Measurements from ENCODE around the gene HHIP.

Gene HHIP

DNA sequence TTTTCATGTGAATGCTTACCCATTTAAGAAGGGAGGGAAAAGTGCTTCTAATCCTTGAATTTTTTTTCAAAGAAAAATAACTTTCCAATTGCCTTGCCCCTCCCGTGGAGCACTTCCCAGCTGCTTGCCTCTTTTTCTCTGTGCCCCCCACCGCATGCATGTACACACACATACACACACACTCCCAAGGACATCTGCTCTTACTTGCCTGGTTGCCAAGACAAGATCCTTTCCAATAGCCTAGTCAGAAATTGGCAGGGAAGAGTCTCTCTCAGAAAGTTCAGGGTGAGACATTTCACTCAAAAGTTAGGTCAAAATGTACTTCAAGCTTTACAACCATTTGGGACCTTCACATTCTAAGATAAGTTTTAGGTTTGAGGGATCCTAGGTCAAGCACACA is 10.9 kb downstream of the HHIP start:
- Histone ChIP-seq H3K9ac (ENCODE audit: low read length) (no peak overlapping the region), H3K27me3 (ENCODE audit: control insufficient read depth, insufficient read depth, low read length) (no peaks in the 10 kb centered on the region), H3K36me3 (ENCODE audit: control insufficient read depth, insufficient read depth, low read length) (no peaks in the 10 kb centered on the region), H3K4me3 (ENCODE audit: low read depth, low read length) (no peak overlapping the region), H3K4me1 (ENCODE audit: control insufficient read depth, insufficient read depth, low read length) (no peaks in the 10 kb centered on the region), H3K9me3 (ENCODE audit: control insufficient read depth, insufficient read depth, low read depth, low read length) (no peaks in the 10 kb centered on the region), H3K27ac (ENCODE audit: low read depth, low read length) (no peak overlapping the region)

DNA sequence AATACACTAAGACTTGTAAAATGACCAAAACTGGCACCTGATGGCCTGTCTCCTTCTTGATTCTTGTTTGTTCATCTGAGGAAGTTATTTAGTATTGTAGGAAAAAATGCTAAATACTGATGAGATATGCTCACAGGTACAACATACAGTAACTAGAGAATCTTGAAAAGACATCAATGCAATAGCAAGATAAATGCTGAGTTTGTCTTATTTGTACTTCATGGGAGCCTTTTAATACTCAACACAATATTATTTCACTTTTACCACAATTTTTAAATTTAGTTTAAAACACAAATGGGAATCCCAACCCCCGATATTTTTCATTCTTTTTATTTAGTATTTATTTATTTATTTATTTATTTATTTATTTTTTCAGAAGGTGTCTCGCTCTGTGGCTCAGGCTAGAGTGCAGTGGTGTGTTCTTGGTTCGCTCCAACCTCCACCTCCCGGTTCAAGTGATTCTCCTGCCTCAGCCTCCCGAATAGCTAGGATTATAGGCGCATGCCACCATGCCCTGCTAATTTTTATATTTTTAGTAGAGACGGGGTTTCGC is 12.1 kb downstream of the HHIP start:
- Histone ChIP-seq H3K9me3 (ENCODE audit: control insufficient read depth, insufficient read depth, low read depth, low read length) (no peaks in the 10 kb centered on the region), H3K27ac (ENCODE audit: low read depth, low read length) (no peak overlapping the region), H3K4me1 (ENCODE audit: control insufficient read depth, insufficient read depth, low read length) (no peaks in the 10 kb centered on the region), H3K27me3 (ENCODE audit: control insufficient read depth, insufficient read depth, low read length) (no peaks in the 10 kb centered on the region), H3K36me3 (ENCODE audit: control insufficient read depth, insufficient read depth, low read length) (no peaks in the 10 kb centered on the region), H3K4me3 (ENCODE audit: low read depth, low read length) (no peak overlapping the region), H3K9ac (ENCODE audit: low read length) (no peak overlapping the region)

DNA sequence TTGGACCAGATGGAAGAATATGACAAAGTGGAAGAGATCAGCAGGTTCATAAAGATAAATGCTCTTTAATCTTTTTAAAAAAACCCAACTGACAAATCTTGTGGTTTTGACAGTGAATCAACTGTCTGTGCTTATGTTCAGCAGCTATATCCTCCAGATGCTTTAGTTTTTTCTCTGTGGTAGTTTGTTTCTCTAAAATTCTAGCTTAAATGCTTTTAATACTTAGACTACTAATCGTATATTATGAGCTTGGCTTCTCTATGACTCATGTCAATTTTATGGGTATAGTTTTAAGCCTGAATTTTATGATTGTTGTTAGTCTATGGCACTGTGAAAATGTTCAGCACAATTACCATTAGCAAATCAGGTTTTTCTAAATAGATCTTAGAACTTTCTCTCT is 12.9 kb downstream of the HHIP start:
- Histone ChIP-seq H3K27ac (ENCODE audit: low read depth, low read length) (no peak overlapping the region), H3K4me3 (ENCODE audit: low read depth, low read length) (no peak overlapping the region), H3K4me1 (ENCODE audit: control insufficient read depth, insufficient read depth, low read length) (no peaks in the 10 kb centered on the region), H3K36me3 (ENCODE audit: control insufficient read depth, insufficient read depth, low read length) (no peaks in the 10 kb centered on the region), H3K9ac (ENCODE audit: low read length) (no peak overlapping the region), H3K9me3 (ENCODE audit: control insufficient read depth, insufficient read depth, low read depth, low read length) (no peaks in the 10 kb centered on the region), H3K27me3 (ENCODE audit: control insufficient read depth, insufficient read depth, low read length) (no peaks in the 10 kb centered on the region)

GRCh38 chr4:144659447-144659846 is 13.5 kb downstream of the HHIP start:
- H3K9ac ChIP-seq (ENCODE audit: low read length): no peak overlapping the region
- H3K4me3 ChIP-seq (ENCODE audit: low read depth, low read length): no peak overlapping the region
- H3K9me3 ChIP-seq (ENCODE audit: control insufficient read depth, insufficient read depth, low read depth, low read length): no peaks in the 10 kb centered on the region
- no peaks in the 10 kb centered on the region for H3K27me3 ChIP-seq (ENCODE audit: control insufficient read depth, insufficient read depth, low read length)
- H3K4me1 ChIP-seq (ENCODE audit: control insufficient read depth, insufficient read depth, low read length): no peaks in the 10 kb centered on the region
- no peaks in the 10 kb centered on the region for H3K36me3 ChIP-seq (ENCODE audit: control insufficient read depth, insufficient read depth, low read length)
- no peak overlapping the region for H3K27ac ChIP-seq (ENCODE audit: low read depth, low read length)

GRCh38 chr4:144663834-144664475 is 18.0 kb downstream of the HHIP start:
- Histone ChIP-seq H3K9ac (ENCODE audit: low read length) (no peak overlapping the region), H3K27ac (ENCODE audit: low read depth, low read length) (no peak overlapping the region), H3K27me3 (ENCODE audit: control insufficient read depth, insufficient read depth, low read length) (no peaks in the 10 kb centered on the region), H3K36me3 (ENCODE audit: control insufficient read depth, insufficient read depth, low read length) (no peaks in the 10 kb centered on the region), H3K9me3 (ENCODE audit: control insufficient read depth, insufficient read depth, low read depth, low read length) (no peaks in the 10 kb centered on the region), H3K4me1 (ENCODE audit: control insufficient read depth, insufficient read depth, low read length) (peaks cover 2% of the 10 kb centered on the region; the same call in 1 of the 2 replicates), H3K4me3 (ENCODE audit: low read depth, low read length) (no peak overlapping the region)

DNA sequence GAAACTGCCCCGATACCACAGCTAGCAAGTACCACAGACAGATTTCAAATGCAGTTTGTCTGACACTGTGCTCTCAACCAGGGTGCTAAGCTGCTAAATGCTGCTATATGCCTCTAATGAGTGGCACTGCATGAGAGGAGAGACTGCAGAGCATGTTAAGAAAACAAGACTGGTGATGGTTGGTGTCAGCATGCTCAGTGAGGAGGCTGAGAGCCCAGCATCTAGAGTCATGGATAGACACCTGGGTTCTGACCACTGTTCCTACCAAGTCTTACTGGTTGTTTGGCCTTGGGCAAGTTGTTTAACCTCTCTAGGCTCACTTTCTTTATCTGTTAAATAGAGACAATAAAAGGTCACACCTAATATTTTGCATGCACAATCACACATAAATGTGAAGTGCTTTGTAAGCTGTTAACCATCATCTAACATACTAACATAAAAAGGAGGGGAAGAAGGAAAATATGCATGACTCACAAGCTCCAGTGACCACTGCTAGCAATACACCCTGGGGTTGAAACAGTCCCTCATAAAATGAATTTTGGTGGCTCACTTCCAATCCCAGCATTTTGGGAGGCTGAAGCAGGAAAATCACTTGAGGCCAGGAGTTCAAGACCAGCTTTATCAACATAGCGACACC is 20.7 kb downstream of the HHIP start:
- Histone ChIP-seq H3K9ac (ENCODE audit: low read length) (no peak overlapping the region), H3K27me3 (ENCODE audit: control insufficient read depth, insufficient read depth, low read length) (no peaks in the 10 kb centered on the region), H3K4me1 (ENCODE audit: control insufficient read depth, insufficient read depth, low read length) (peaks cover 2% of the 10 kb centered on the region; the same call in 1 of the 2 replicates), H3K36me3 (ENCODE audit: control insufficient read depth, insufficient read depth, low read length) (no peaks in the 10 kb centered on the region), H3K9me3 (ENCODE audit: control insufficient read depth, insufficient read depth, low read depth, low read length) (no peaks in the 10 kb centered on the region), H3K27ac (ENCODE audit: low read depth, low read length) (no peak overlapping the region), H3K4me3 (ENCODE audit: low read depth, low read length) (no peak overlapping the region)

GRCh38 chr4:144667500-144667899 is 21.5 kb downstream of the HHIP start:
- Histone ChIP-seq H3K9ac (ENCODE audit: low read length) (no peak overlapping the region), H3K36me3 (ENCODE audit: control insufficient read depth, insufficient read depth, low read length) (no peaks in the 10 kb centered on the region), H3K27me3 (ENCODE audit: control insufficient read depth, insufficient read depth, low read length) (no peaks in the 10 kb centered on the region), H3K4me1 (ENCODE audit: control insufficient read depth, insufficient read depth, low read length) (peaks cover 2% of the 10 kb centered on the region; the same call in 1 of the 2 replicates), H3K27ac (ENCODE audit: low read depth, low read length) (no peak overlapping the region), H3K4me3 (ENCODE audit: low read depth, low read length) (no peak overlapping the region), H3K9me3 (ENCODE audit: control insufficient read depth, insufficient read depth, low read depth, low read length) (no peaks in the 10 kb centered on the region)

DNA sequence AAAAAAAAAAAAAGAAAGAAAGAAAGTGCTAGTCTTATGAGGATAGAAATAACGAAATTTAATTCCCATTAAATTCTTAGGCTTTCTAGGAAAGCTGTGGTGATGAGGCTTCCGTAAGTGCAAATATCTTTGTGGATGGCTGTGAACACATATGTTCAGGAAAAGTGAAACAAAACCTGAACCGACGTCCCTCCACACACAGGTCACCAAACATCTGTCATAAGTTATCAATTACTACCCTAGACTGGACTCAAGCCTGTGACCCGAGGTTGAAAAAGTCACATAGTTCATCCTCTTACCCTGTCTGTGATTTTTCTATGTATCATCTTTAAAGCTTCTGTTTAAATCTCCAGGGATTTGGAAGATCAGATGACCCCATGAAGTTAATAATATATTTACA is 24.8 kb downstream of the HHIP start:
- no peaks in the 10 kb centered on the region for H3K27me3 ChIP-seq (ENCODE audit: control insufficient read depth, insufficient read depth, low read length)
- H3K4me1 ChIP-seq (ENCODE audit: control insufficient read depth, insufficient read depth, low read length): peaks cover 11% of the 10 kb centered on the region
- H3K27ac ChIP-seq (ENCODE audit: low read depth, low read length): no peak overlapping the region
- no peaks in the 10 kb centered on the region for H3K9me3 ChIP-seq (ENCODE audit: control insufficient read depth, insufficient read depth, low read depth, low read length)
- H3K36me3 ChIP-seq (ENCODE audit: control insufficient read depth, insufficient read depth, low read length): no peaks in the 10 kb centered on the region
- no peak overlapping the region for H3K9ac ChIP-seq (ENCODE audit: low read length)
- no peak overlapping the region for H3K4me3 ChIP-seq (ENCODE audit: low read depth, low read length)

DNA sequence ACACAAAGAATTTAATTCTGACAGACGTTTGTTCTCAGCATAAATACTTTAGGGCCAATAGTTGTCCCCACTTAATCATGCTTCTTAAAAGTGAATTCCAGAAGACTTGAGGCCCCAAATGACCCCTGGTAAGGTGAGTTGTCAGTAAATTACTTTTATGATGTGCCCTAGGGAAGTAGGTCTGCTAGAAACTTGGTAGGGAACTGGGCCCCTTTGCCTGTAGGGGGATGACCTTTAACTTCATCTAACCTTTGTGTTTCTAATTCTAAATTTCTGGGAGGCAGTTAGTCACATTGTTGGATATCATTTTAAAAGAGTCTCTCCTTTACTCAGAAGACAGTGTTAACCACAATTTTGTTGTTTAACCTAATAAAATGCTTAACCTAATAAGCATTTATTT is 28.8 kb downstream of the HHIP start:
- Histone ChIP-seq H3K27ac (ENCODE audit: low read depth, low read length) (no peak overlapping the region), H3K4me1 (ENCODE audit: control insufficient read depth, insufficient read depth, low read length) (peaks cover 9% of the 10 kb centered on the region), H3K27me3 (ENCODE audit: control insufficient read depth, insufficient read depth, low read length) (no peaks in the 10 kb centered on the region), H3K36me3 (ENCODE audit: control insufficient read depth, insufficient read depth, low read length) (no peaks in the 10 kb centered on the region), H3K4me3 (ENCODE audit: low read depth, low read length) (no peak overlapping the region), H3K9ac (ENCODE audit: low read length) (no peak overlapping the region), H3K9me3 (ENCODE audit: control insufficient read depth, insufficient read depth, low read depth, low read length) (no peaks in the 10 kb centered on the region)

DNA sequence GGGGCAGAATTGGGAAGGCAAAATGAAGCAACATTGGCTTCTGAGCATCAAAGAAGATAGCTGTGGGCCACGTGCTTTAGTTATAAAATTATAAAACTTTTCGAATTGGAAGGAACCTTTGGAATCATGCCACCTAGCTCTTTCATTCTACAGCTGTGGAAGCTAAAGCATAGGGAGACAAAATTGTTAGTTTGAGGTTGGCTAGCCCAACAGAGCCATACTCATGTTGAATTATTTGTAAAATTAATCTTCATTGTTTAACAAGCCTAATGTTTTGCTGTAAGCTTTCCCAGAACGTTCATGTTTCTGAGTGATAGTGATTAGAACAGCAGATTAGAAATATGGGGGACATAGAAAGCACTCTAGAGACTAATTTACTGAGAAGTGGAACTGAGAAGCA is 35.9 kb downstream of the HHIP start:
- Histone ChIP-seq H3K4me1 (ENCODE audit: control insufficient read depth, insufficient read depth, low read length) (no peaks in the 10 kb centered on the region; the same call in 1 of the 2 replicates), H3K27me3 (ENCODE audit: control insufficient read depth, insufficient read depth, low read length) (no peaks in the 10 kb centered on the region), H3K9me3 (ENCODE audit: control insufficient read depth, insufficient read depth, low read depth, low read length) (no peaks in the 10 kb centered on the region), H3K36me3 (ENCODE audit: control insufficient read depth, insufficient read depth, low read length) (no peaks in the 10 kb centered on the region), H3K9ac (ENCODE audit: low read length) (no peak overlapping the region), H3K27ac (ENCODE audit: low read depth, low read length) (no peak overlapping the region), H3K4me3 (ENCODE audit: low read depth, low read length) (no peak overlapping the region)

DNA sequence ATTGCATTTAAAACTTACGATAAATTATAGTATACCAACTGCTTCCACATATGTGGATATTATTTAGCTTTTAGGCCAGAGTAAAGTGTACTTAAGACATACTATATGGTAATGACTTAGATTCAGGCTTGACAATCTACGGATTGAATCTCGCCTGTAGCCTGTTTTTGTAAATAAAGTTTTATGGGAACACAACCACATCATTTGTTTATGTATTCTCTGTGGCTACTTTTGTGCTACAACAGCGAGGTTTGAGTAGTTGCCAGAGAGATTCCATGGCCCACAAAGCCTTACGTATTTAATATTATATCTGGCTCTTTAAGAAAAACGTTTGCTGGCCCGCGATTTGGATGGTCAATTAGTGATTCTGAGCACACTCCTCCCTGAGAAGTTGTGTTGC is 37.6 kb downstream of the HHIP start:
- H3K4me3 ChIP-seq (ENCODE audit: low read depth, low read length): no peak overlapping the region
- H3K9me3 ChIP-seq (ENCODE audit: control insufficient read depth, insufficient read depth, low read depth, low read length): no peaks in the 10 kb centered on the region
- peaks cover 3% of the 10 kb centered on the region; the same call in 1 of the 2 replicates for H3K4me1 ChIP-seq (ENCODE audit: control insufficient read depth, insufficient read depth, low read length)
- H3K36me3 ChIP-seq (ENCODE audit: control insufficient read depth, insufficient read depth, low read length): no peaks in the 10 kb centered on the region
- no peak overlapping the region for H3K9ac ChIP-seq (ENCODE audit: low read length)
- no peak overlapping the region for H3K27ac ChIP-seq (ENCODE audit: low read depth, low read length)
- H3K27me3 ChIP-seq (ENCODE audit: control insufficient read depth, insufficient read depth, low read length): no peaks in the 10 kb centered on the region
